ENCODE measurements around the gene HLA-DRB1. TPM values are rescaled to one million over a fixed set of nuclear protein-coding genes. Genes with fewer than 3 reads are reported as not detected.
"Not testable (repeated sequence)": the region's sequence is repeated elsewhere in the genome, so short reads cannot be mapped to it uniquely, and the experiment has no call there.

HLA-DRB1 gene
- total RNA-seq, 1 donor from 2014 or later = 109 TPM

GRCh38 chr6:32609731-32610640, 20.3 kb upstream of the HLA-DRB1 start:
- no peak for DNase-seq (ENCODE audit: low spot score)

- DNase-seq (ENCODE audit: low spot score) = no peak
Measured at GRCh38 chr6:32609391-32609730, 19.7 kb upstream of the HLA-DRB1 start.

- no peak for DNase-seq (ENCODE audit: low spot score)
Measured at GRCh38 chr6:32608362-32608761, 18.7 kb upstream of the HLA-DRB1 start.

- DNase-seq (ENCODE audit: low spot score) = no peak
Measured at GRCh38 chr6:32607988-32608298, 18.3 kb upstream of the HLA-DRB1 start.

- no peak for DNase-seq (ENCODE audit: low spot score)
Measured at GRCh38 chr6:32607263-32607987, 17.8 kb upstream of the HLA-DRB1 start.

GRCh38 chr6:32604434-32604877, 14.8 kb upstream of the HLA-DRB1 start:
- no peak for DNase-seq (ENCODE audit: low spot score)

GRCh38 chr6:32603888-32604287, 14.2 kb upstream of the HLA-DRB1 start:
- DNase-seq (ENCODE audit: low spot score) = no peak

- DNase-seq (ENCODE audit: low spot score) = no peak
Measured at GRCh38 chr6:32603222-32603621, 13.6 kb upstream of the HLA-DRB1 start.

GRCh38 chr6:32602383-32602782, 12.7 kb upstream of the HLA-DRB1 start:
- no peak for DNase-seq (ENCODE audit: low spot score)

- no peak for DNase-seq (ENCODE audit: low spot score)
Measured at GRCh38 chr6:32597024-32597423, 7.4 kb upstream of the HLA-DRB1 start.

GRCh38 chr6:32590713-32591112, 1.1 kb upstream of the HLA-DRB1 start:
- DNase-seq (ENCODE audit: low spot score) = not testable (repeated sequence)

GRCh38 chr6:32588156-32588555, 1.5 kb downstream of the HLA-DRB1 start:
- no peak for DNase-seq (ENCODE audit: low spot score)

GRCh38 chr6:32583527-32583898, 6.1 kb downstream of the HLA-DRB1 start:
- DNase-seq (ENCODE audit: low spot score) = no peak

GRCh38 chr6:32581315-32582095, 8.1 kb downstream of the HLA-DRB1 start:
- DNase-seq (ENCODE audit: low spot score) = no peak

GRCh38 chr6:32580593-32580992, 9.1 kb downstream of the HLA-DRB1 start:
- no peak for DNase-seq (ENCODE audit: low spot score)

- DNase-seq (ENCODE audit: low spot score) = no peak
Measured at GRCh38 chr6:32578962-32579361, 10.7 kb downstream of the HLA-DRB1 start.

- DNase-seq (ENCODE audit: low spot score) = not testable (repeated sequence)
Measured at GRCh38 chr6:32577493-32577892, 12.2 kb downstream of the HLA-DRB1 start.

GRCh38 chr6:32576250-32576649, 13.4 kb downstream of the HLA-DRB1 start:
- no peak for DNase-seq (ENCODE audit: low spot score)

- DNase-seq (ENCODE audit: low spot score) = no peak
Measured at GRCh38 chr6:32570363-32570905, 19.2 kb downstream of the HLA-DRB1 start.

- no peak for DNase-seq (ENCODE audit: low spot score)
Measured at GRCh38 chr6:32568561-32568960, 21.1 kb downstream of the HLA-DRB1 start.

GRCh38 chr6:32566957-32567356, 22.7 kb downstream of the HLA-DRB1 start:
- no peak for DNase-seq (ENCODE audit: low spot score)

- no peak for DNase-seq (ENCODE audit: low spot score)
Measured at GRCh38 chr6:32565511-32565910, 24.1 kb downstream of the HLA-DRB1 start.
